Tibial nerve (tissue), 4 donors: ENCODE data around the gene ADAMTS12.

Experiments
- EP300 ChIP-seq, 2 donors: sonication (generic); formaldehyde crosslinking; IDR thresholded peaks; one replicate each; pipeline ENCODE4 v1.6.1; 2017; ENCODE audit warnings: antibody characterized with exemption in 2 of 2, mild to moderate bottlenecking in 1 of 2
- POLR2A ChIP-seq, 2 donors: fragments of 450-650 bp; IDR thresholded peaks; one replicate each; pipeline ENCODE4 v1.6.1; 2017; ENCODE audit warnings: antibody characterized with exemption in 2 of 2, mild to moderate bottlenecking in 2 of 2, moderate library complexity in 2 of 2
- TF ChIP-seq, protein P1 (sequence below), 5 experiments: fragments of 200-600 bp in 3 of 5; fragments of 450-650 bp in 2 of 5; sonication (generic) in 3 of 5; IDR thresholded peaks; one replicate each; pipeline ENCODE4 v1.5.1; 2016 to 2019; ENCODE audit warnings: antibody characterized with exemption in 5 of 5, mild to moderate bottlenecking in 3 of 5, moderate library complexity in 2 of 5

DNA sequence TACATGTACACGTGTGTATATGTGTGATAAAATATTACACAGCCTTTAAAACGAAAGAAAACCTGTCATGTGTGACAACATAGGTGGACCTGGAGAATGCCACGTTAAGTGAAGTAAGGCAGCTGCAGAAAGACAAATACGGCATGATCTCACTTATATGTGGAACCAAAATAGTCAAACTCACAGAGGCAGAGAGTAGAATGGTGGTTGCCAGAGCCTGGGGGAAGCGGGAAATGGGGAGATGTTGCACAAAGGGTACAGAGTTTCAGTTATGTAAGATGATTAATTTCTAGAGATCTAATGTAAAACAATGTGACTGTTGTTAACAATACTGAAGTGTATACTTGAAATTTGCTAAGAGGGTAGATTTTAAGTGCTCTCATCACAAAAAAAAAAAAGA, 34.8 kb downstream of the ADAMTS12 start:
- TF ChIP-seq, protein P1, sequence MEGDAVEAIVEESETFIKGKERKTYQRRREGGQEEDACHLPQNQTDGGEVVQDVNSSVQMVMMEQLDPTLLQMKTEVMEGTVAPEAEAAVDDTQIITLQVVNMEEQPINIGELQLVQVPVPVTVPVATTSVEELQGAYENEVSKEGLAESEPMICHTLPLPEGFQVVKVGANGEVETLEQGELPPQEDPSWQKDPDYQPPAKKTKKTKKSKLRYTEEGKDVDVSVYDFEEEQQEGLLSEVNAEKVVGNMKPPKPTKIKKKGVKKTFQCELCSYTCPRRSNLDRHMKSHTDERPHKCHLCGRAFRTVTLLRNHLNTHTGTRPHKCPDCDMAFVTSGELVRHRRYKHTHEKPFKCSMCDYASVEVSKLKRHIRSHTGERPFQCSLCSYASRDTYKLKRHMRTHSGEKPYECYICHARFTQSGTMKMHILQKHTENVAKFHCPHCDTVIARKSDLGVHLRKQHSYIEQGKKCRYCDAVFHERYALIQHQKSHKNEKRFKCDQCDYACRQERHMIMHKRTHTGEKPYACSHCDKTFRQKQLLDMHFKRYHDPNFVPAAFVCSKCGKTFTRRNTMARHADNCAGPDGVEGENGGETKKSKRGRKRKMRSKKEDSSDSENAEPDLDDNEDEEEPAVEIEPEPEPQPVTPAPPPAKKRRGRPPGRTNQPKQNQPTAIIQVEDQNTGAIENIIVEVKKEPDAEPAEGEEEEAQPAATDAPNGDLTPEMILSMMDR (IDR thresholded peaks at IDR 0.05) = no peak
- no peak for TF ChIP-seq EP300 (IDR thresholded peaks at IDR 0.05)
- no peak for TF ChIP-seq POLR2A (IDR thresholded peaks at IDR 0.05)
